ENCODE data around the gene TAF4. TPM values are rescaled to one million over a fixed set of nuclear protein-coding genes. Genes with fewer than 3 reads are reported as not detected.
A peak's percentile ranks its signal among the peaks of the same experiment; 100 is the strongest.

TAF4 gene
- total and polyA plus RNA-seq, 2 of the 13 experiments (the other 11 are each of a cell fraction or from before 2014, with no cell fraction given): 5.9 to 12.0 TPM

- TF ChIP-seq ZNF407 (CRISPR knock-in tag; IDR thresholded peaks at IDR 0.05; ENCODE audit: not compliant biosample characterization): no peak
- TF ChIP-seq SIX1 (CRISPR knock-in tag; IDR thresholded peaks at IDR 0.05; ENCODE audit: borderline replicate concordance): no peak
- TF ChIP-seq ZZZ3 (CRISPR knock-in tag; IDR thresholded peaks at IDR 0.05; ENCODE audit: borderline replicate concordance): no peak
- TF ChIP-seq ZNF496 (CRISPR knock-in tag; IDR thresholded peaks at IDR 0.05; ENCODE audit: insufficient replicate concordance): no peak
- no peak for TF ChIP-seq IRF1 (CRISPR knock-in tag; IDR thresholded peaks at IDR 0.05; ENCODE audit: low read depth)
- TF ChIP-seq ZNF3 (CRISPR knock-in tag; IDR thresholded peaks at IDR 0.05): no peak
- peak; percentile 65; the same call in 1 of the 2 replicates for TF ChIP-seq ZNF430 (CRISPR knock-in tag; IDR thresholded peaks at IDR 0.05)
- no peak for TF ChIP-seq RFX3 (CRISPR knock-in tag; IDR thresholded peaks at IDR 0.05)
- no peak for TF ChIP-seq ZNF530 (CRISPR knock-in tag; IDR thresholded peaks at IDR 0.05; ENCODE audit: low read depth)
- peak; percentile 67 for TF ChIP-seq PHF5A (CRISPR knock-in tag; IDR thresholded peaks at IDR 0.05; ENCODE audit: low read depth, unreplicated experiment)
- TF ChIP-seq PHF21A (CRISPR knock-in tag; IDR thresholded peaks at IDR 0.05): peak; percentile 62
- TF ChIP-seq SAP130 (CRISPR knock-in tag; IDR thresholded peaks at IDR 0.05; ENCODE audit: low read depth): peak; percentile 65
- no peak for TF ChIP-seq CEBPB (IDR thresholded peaks at IDR 0.05; ENCODE audit: borderline replicate concordance, low read depth, low read length)
- TF ChIP-seq YEATS2 (CRISPR knock-in tag; IDR thresholded peaks at IDR 0.05; ENCODE audit: borderline replicate concordance): no peak; the same call in 1 of the 2 replicates
- no peak for TF ChIP-seq ZBTB10 (CRISPR knock-in tag; IDR thresholded peaks at IDR 0.05; ENCODE audit: borderline replicate concordance)
- TF ChIP-seq SIN3B (IDR thresholded peaks at IDR 0.05; ENCODE audit: low read length): no peak
- no peak for TF ChIP-seq ZNF446 (CRISPR knock-in tag; IDR thresholded peaks at IDR 0.05)
- TF ChIP-seq KLF13 (CRISPR knock-in tag; IDR thresholded peaks at IDR 0.05): no peak
- TF ChIP-seq EEA1 (CRISPR knock-in tag; IDR thresholded peaks at IDR 0.05; ENCODE audit: borderline replicate concordance): no peak
- no peak for TF ChIP-seq XBP1 (CRISPR knock-in tag; IDR thresholded peaks at IDR 0.05)
Measured at GRCh38 chr20:62030834-62031434, 34.7 kb downstream of the TAF4 start (continued).

Data from HepG2 (cell line).